K562 (cell line): ENCODE data around the gene CYBRD1. TPM values are rescaled to one million over a fixed set of nuclear protein-coding genes. Genes with fewer than 3 reads are reported as not detected.

Experiments used
- NR4A1 ChIP-seq, 2 experiments: fragments of 250-450 bp in 1 of 2; fragments of 450-650 bp in 1 of 2; sonication (Bioruptor Pico) in 1 of 2; IDR thresholded peaks; 2 replicates each; pipeline versions ENCODE4 v1.4.0 to v1.6.1; 2016 to 2020; ENCODE audit warnings: mild to moderate bottlenecking in 2 of 2, missing compliant biosample characterization in 1 of 2, missing genetic modification characterization in 1 of 2, moderate library complexity in 1 of 2
- PML ChIP-seq: IDR thresholded peaks from 2 replicates; pipeline ENCODE4 v1.6.1; 2012; ENCODE audit warnings: low read length, inconsistent platforms
- ZNF311 ChIP-seq: fragments of 250-450 bp; sonication (Bioruptor Pico); IDR thresholded peaks from 2 replicates; pipeline ENCODE4 v1.4.0; 2020; ENCODE audit warnings: mild to moderate bottlenecking, moderate library complexity
- polyA plus RNA-seq, 8 experiments: library from polyadenylated mRNA; depleted of rRNA in 4 of 8; stranded (reverse) in 5 of 8; unstranded in 3 of 8; fragments of >200 nt; fragmentation: Nextera tagmentation in 2 of 8; fragmentation: Illumina TruSeq in 1 of 8; extraction: Ambion mirVana in 2 of 8; extraction: Trizol in 1 of 8; gene quantifications; 2 replicates each; pipeline versions ENCODE4 v1.2.1 to v1.2.3, GENCODE V29; 2011 to 2014; ENCODE audit warnings: inconsistent platforms in 1 of 8, missing spikeins in 1 of 8
- total RNA-seq, 7 experiments: library from RNA; depleted of rRNA in 6 of 7; stranded (reverse); fragments of >200 nt in 6 of 7; fragmentation: Illumina TruSeq in 2 of 7; extraction: Trizol in 2 of 7; gene quantifications; 2 replicates each; pipeline versions ENCODE4 v1.2.1 to v1.2.3, GENCODE V29; 2011 to 2021; ENCODE audit warnings: low replicate concordance in 1 of 7
- TF ChIP-seq, protein P1 (sequence below), 3 experiments: fragments of 200-800 bp in 1 of 3; fragments of 250-450 bp in 1 of 3; fragments of 450-650 bp in 1 of 3; sonication (Bioruptor Pico) in 1 of 3; sonication (Bioruptor generic) in 1 of 3; formaldehyde crosslinking in 1 of 3; IDR thresholded peaks; 2 replicates each; pipeline versions ENCODE4 v1.6.1 to v1.8.0; 2016 to 2022; ENCODE audit warnings: mild to moderate bottlenecking in 2 of 3, missing genetic modification characterization in 2 of 3, missing compliant biosample characterization in 1 of 3, moderate library complexity in 1 of 3
- TF ChIP-seq, protein P2 (sequence below): sonication (generic); formaldehyde crosslinking; IDR thresholded peaks from 2 replicates; pipeline ENCODE4 v1.8.0; 2022; ENCODE audit warnings: missing genetic modification reagents, mild to moderate bottlenecking, borderline replicate concordance
- TF ChIP-seq, protein P3 (sequence below), 2 experiments: fragments of 450-650 bp in 1 of 2; sonication (generic) in 1 of 2; formaldehyde crosslinking in 1 of 2; IDR thresholded peaks; 2 replicates each; pipeline versions ENCODE4 v1.7.1 to v1.9.0; 2016 to 2022; ENCODE audit warnings: inconsistent platforms in 1 of 2, mild to moderate bottlenecking in 1 of 2, missing genetic modification reagents in 1 of 2
- TF ChIP-seq, protein P4 (sequence below), 2 experiments: IDR thresholded peaks in 1 of 2; conservative IDR thresholded peaks in 1 of 2; 2 replicates each; pipeline ENCODE4 v1.6.1; 2016; ENCODE audit warnings: low read depth in 2 of 2, mild to moderate bottlenecking in 1 of 2, missing compliant biosample characterization in 1 of 2, missing genetic modification characterization in 1 of 2, moderate library complexity in 1 of 2

CYBRD1 gene
- total and polyA plus RNA-seq, 9 of the 15 experiments (the other 6 are each of a cell fraction or from before 2014, with no cell fraction given): 9.6 to 22.4 (median 15.6) TPM

DNA sequence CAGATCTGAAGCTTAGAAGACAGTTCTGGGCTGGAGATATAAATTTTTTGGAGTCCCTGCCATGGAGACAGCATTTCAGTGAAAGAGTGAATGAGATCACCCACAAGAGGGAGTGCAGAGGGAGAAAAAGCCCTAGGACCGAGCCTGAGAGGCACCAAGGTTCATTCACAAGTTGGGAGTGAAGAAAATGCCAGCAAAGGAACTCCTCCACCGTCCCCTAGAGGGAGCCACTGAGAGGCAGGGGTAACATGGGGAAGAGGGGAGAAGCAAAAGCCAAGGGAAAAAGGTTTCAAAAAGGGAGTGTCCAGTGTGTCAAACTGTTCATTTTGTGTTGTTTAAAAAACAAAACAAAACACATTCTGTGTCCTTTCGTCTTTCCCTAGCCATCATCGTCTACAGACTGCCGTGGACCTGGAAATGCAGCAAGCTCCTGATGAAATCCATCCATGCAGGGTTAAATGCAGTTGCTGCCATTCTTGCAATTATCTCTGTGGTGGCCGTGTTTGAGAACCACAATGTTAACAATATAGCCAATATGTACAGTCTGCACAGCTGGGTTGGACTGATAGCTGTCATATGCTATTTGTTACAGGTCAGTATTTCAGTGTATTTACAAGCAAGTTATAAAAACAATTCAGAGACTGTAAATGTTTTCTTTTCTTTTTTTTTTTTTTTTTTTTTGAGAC lies 19.1 kb downstream of the CYBRD1 start (continued):
- TF ChIP-seq, protein P1, sequence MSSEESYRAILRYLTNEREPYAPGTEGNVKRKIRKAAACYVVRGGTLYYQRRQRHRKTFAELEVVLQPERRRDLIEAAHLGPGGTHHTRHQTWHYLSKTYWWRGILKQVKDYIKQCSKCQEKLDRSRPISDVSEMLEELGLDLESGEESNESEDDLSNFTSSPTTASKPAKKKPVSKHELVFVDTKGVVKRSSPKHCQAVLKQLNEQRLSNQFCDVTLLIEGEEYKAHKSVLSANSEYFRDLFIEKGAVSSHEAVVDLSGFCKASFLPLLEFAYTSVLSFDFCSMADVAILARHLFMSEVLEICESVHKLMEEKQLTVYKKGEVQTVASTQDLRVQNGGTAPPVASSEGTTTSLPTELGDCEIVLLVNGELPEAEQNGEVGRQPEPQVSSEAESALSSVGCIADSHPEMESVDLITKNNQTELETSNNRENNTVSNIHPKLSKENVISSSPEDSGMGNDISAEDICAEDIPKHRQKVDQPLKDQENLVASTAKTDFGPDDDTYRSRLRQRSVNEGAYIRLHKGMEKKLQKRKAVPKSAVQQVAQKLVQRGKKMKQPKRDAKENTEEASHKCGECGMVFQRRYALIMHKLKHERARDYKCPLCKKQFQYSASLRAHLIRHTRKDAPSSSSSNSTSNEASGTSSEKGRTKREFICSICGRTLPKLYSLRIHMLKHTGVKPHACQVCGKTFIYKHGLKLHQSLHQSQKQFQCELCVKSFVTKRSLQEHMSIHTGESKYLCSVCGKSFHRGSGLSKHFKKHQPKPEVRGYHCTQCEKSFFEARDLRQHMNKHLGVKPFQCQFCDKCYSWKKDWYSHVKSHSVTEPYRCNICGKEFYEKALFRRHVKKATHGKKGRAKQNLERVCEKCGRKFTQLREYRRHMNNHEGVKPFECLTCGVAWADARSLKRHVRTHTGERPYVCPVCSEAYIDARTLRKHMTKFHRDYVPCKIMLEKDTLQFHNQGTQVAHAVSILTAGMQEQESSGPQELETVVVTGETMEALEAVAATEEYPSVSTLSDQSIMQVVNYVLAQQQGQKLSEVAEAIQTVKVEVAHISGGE (CRISPR knock-in tag; IDR thresholded peaks at IDR 0.05): no peak
- TF ChIP-seq, protein P2, sequence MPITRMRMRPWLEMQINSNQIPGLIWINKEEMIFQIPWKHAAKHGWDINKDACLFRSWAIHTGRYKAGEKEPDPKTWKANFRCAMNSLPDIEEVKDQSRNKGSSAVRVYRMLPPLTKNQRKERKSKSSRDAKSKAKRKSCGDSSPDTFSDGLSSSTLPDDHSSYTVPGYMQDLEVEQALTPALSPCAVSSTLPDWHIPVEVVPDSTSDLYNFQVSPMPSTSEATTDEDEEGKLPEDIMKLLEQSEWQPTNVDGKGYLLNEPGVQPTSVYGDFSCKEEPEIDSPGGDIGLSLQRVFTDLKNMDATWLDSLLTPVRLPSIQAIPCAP (CRISPR knock-in tag): no peak
- TF ChIP-seq NR4A1 (CRISPR knock-in tag; IDR thresholded peaks at IDR 0.05) (no peak), NR4A1 (tag; IDR thresholded peaks at IDR 0.05) (no peak), ZNF311 (no peak), PML (no peak)
- TF ChIP-seq, protein P3, sequence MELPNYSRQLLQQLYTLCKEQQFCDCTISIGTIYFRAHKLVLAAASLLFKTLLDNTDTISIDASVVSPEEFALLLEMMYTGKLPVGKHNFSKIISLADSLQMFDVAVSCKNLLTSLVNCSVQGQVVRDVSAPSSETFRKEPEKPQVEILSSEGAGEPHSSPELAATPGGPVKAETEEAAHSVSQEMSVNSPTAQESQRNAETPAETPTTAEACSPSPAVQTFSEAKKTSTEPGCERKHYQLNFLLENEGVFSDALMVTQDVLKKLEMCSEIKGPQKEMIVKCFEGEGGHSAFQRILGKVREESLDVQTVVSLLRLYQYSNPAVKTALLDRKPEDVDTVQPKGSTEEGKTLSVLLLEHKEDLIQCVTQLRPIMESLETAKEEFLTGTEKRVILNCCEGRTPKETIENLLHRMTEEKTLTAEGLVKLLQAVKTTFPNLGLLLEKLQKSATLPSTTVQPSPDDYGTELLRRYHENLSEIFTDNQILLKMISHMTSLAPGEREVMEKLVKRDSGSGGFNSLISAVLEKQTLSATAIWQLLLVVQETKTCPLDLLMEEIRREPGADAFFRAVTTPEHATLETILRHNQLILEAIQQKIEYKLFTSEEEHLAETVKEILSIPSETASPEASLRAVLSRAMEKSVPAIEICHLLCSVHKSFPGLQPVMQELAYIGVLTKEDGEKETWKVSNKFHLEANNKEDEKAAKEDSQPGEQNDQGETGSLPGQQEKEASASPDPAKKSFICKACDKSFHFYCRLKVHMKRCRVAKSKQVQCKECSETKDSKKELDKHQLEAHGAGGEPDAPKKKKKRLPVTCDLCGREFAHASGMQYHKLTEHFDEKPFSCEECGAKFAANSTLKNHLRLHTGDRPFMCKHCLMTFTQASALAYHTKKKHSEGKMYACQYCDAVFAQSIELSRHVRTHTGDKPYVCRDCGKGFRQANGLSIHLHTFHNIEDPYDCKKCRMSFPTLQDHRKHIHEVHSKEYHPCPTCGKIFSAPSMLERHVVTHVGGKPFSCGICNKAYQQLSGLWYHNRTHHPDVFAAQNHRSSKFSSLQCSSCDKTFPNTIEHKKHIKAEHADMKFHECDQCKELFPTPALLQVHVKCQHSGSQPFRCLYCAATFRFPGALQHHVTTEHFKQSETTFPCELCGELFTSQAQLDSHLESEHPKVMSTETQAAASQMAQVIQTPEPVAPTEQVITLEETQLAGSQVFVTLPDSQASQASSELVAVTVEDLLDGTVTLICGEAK (IDR thresholded peaks at IDR 0.05): no peak
- TF ChIP-seq, protein P3 (CRISPR knock-in tag; IDR thresholded peaks at IDR 0.05): no peak
- TF ChIP-seq, protein P4, sequence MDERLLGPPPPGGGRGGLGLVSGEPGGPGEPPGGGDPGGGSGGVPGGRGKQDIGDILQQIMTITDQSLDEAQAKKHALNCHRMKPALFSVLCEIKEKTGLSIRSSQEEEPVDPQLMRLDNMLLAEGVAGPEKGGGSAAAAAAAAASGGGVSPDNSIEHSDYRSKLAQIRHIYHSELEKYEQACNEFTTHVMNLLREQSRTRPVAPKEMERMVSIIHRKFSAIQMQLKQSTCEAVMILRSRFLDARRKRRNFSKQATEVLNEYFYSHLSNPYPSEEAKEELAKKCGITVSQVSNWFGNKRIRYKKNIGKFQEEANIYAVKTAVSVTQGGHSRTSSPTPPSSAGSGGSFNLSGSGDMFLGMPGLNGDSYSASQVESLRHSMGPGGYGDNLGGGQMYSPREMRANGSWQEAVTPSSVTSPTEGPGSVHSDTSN (CRISPR knock-in tag; IDR thresholded peaks at IDR 0.05; ENCODE audit: low read depth): no peak
- TF ChIP-seq, protein P4 (tag; conservative IDR thresholded peaks at IDR 0.05; ENCODE audit: low read depth): 0 out of 2 replicates have a peak, but pooled peaks have one; percentile 5
